HG03469 (cell line): ENCODE data around the gene OR8B12.
"Not testable (repeated sequence)": the region's sequence is repeated elsewhere in the genome, so short reads cannot be mapped to it uniquely, and the experiment has no call there.

Experiments
- ATAC-seq: cut with Tn5 transposase; IDR thresholded peaks from one replicate; pipeline ENCODE4 v1.9.1; 2021; ENCODE audit warnings: mild to moderate bottlenecking, moderate library complexity, moderate number of reproducible peaks; ENCODE audit not compliant: unreplicated experiment

OR8B12 gene

DNA sequence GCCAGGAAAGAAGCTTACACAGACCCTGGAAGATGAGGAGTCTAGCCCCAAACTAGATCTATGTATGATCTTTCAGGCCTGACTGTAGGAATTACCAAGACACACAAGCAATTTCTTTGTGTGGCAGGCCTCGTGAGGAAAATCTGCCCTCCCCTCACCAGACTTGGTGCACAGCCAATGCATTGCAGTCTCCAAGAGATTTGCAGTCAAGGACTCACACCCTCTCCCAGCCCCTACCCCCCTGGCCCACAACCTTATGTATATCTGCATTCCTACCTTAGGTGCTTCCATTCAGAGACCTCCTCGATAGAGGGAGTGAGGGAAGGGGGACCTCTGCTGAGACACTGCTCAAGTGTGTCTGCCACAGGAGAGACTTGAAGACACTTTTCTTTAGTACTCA lies 9.8 kb downstream of the OR8B12 start:
- ATAC-seq = no peak

DNA sequence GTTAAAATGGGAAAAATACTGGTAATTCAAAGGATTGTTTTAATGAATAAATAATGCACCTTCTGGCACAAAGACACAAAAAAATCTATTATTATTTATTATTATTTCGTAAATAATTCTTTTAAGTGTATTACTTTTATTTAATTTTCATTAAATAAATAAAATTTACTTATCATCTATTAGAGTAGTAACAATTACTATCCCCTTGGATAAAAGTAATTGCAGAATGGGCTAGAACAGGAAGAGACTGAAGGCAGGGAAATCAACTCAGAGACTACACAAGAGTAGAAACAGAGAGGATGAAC lies 23.0 kb downstream of the OR8B12 start:
- no peak for ATAC-seq

DNA sequence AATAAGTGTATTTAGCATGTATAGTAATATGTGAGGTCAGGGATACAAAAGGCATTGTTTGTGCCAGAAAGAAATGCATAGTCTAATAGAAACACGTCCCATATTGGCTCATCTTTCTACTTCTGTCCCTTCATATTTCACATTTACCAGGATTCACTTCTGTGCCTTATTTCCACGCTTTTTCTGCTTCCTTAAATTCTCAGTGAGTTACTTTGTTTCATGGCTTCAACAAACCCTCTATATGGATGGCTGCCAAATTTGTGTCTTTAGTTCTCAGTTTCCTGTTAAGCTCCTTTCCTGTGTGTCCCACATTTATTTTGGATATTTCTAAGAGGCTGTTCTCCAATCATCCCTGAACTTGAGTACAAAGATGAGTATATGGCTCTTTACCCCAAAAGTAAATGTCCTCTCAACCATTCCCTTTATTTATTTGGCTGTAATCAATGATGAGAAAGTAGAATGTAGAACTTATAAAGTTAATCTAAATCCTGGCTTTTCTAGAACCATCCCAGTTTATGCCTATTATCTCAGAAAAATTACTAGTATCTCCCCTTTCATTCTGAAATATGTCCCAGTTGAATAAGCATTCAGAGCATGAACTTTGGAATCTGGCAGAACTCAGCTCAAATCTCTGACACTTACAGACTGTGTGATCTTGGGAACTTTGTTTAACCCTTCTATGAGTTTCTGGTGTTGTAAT lies 23.5 kb downstream of the OR8B12 start:
- no peak for ATAC-seq

DNA sequence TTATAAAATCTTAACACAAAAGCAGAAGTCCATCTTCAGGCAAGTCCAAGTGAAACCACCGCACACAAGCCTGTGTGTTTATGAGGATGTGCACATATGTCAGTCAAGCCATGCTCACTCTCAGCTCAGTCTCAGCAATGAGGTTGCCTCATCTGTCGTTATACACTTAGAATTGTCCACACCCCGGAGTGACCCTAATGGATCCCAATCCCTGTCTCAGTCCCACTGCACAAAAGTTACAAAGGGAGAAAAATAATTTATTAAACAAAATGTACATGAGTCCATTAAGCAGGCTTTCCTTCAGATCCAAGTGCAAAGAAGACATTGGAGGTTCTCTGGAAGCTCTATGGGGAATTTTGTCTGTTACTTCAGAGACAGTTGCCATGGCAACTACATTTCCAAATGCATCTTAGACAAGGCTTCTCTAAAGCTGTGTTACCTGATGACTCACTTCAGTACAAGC lies 24.4 kb downstream of the OR8B12 start:
- ATAC-seq = no peak

DNA sequence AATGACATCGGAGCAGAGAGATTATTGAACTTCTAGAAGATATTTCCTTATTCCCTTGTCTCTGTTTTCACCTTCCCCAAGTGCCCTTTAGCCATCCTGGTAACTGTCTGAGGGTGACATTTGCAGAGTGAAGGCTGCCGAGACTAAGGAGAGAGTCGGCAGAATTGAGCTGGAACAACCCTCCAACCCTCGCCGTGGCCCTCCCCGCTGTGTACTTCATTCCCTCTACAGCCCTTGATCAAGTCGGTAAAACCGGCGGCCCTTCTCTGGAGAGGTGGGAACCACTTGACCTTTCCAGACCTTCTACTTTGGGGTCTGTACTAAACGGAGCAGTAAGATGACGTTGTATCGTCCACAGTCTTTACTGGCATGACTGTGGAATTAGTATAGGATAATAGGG lies 26.1 kb downstream of the OR8B12 start:
- ATAC-seq = no peak

DNA sequence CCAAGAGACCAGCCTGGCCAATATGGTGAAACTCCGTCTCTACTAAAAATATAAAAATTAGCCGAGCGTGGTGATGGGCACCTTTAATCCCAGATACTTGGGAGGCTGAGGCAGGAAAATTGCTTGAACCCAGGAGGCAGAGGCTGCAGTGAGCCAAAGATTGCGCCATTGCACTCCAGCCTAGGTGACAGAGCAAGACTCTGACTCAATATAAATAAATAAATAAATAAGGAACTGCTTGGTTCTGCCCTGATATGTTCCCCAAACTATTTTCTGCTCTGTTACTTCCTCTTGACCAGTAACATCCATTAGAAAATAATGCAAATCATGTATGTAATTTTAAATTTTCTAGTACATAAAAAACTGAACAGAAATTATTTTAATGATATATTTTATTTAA lies 28.8 kb downstream of the OR8B12 start:
- not testable (repeated sequence) for ATAC-seq

DNA sequence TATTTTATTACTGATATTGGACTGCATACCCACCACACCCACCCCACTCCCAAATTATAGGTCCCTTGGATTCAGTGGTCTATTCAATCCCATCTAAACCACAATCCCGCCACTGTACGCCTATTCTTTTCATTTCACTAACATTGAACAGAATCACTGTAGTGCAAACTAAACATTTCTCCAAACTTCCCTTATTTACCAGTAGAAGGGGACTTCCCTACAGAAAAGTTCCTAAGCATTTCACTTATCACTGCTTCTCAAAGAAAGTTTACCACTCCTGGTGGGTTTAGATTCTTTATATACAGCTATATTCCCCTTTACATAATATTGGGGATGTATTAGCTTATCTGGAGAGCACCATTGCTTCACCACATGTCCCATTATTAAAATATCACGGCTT lies 29.3 kb downstream of the OR8B12 start:
- no peak for ATAC-seq

DNA sequence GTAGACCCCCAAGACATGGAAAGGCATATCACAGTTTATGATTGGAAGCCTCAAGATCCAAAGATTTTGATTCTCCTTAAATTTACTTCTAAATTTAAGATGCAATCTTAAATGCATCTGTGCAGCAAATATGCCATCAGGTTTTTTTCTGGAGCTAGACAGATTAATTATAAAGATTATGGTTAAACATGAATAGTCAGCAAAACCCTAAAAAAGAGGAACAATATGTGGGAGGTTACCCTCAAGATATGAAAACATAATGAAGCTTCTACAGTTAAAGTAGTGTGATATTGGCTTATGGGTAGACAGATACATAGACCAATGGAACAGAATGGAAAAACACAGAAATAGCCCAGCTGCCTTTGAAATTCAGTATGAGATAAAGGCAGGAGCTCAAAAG lies 31.7 kb downstream of the OR8B12 start:
- ATAC-seq = no peak

DNA sequence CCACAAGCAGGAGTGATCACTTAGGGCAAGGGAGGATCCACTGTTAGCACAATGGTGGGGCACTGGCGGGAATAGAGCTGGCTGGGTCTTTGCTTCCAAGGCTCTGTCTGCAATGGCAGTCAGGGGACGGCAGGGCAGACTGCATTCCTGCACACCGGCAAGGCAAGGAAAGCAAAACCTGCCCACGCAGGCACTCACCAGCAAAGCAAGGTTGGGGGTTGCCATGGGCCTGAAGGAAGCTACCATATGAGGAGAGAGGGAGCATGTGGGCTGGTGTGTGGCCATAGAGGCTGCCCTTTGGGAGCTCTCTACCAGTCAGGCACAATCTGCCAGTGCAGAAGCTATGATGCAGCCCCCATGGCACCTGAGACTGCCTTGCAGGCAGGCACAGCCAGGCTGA lies 33.2 kb downstream of the OR8B12 start:
- no peak for ATAC-seq

DNA sequence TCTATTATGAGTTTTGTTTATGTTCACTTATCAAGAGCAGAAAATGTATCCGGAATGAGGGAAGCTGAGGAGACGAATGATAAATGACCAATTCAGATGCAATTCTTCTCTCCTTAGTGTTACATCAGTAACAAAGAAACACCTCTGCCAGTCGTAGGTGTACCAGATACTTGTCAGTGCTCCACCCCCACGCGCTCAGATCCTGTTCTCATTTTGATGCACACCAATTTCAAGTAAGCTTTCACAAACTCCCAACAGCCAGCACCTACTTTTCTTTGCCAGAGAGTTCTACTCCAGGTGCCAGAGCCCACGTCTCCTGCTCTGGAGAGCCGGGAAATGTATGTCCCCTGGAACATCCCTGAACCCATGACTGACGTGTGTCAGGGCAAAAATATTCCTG lies 43.7 kb downstream of the OR8B12 start:
- no peak for ATAC-seq

DNA sequence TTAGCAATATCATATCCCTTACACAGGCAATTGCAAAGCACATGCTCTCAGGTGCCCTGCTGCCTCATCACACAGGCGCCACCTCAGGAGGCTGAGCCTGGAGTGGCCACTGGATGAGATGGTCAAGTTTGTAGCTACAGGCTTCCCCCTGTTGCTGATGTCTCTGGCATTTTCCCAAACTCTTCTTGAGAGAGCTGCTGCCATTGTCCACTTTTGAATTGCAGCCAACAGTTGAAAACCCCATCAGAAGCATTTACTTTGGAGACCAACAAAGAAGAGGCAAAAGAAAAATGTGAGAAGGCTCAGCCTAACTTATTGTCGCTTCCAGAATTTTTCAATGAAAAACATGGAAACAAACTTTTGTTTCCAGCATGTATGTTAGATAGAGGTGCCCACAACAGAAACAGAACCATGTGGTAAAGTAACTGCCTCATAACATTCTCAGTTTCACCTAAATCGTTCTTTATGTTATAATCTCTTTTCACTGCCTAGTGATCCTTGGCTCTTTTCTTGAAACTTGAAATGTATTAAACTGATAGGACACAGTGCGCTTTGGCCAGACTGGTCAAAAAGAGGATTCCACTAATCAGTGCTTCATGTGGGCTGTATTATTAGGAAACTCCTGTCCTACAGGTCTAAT lies 50.3 kb downstream of the OR8B12 start:
- no peak for ATAC-seq
